GM18511 (cell line): ENCODE measurements around the gene ADAMTS3.

Source experiments
- ATAC-seq: cut with Tn5 transposase; IDR thresholded peaks from one replicate; pipeline ENCODE4 v1.9.1; 2021; ENCODE audit warnings: mild to moderate bottlenecking, moderate library complexity; ENCODE audit not compliant: unreplicated experiment

ADAMTS3 gene

DNA sequence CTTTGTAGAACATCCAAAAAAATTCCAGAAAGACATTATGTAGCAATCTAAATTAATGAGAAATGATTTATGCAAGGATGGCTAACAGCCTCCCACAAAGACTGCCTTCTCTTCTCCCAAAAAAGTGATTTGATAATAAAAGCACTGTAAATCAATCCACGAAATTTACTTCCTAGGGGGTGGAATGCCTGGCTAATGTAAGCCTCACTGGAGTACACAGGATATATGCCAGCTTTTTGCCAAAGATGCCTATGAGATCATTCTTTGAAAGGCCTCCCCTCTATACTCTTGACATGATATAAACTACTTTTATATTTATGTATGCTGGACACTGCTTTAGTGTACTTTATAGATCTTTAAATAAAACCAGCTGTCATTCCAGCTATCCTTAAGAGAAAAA, 211.1 kb downstream of the ADAMTS3 start:
- ATAC-seq = no peak

DNA sequence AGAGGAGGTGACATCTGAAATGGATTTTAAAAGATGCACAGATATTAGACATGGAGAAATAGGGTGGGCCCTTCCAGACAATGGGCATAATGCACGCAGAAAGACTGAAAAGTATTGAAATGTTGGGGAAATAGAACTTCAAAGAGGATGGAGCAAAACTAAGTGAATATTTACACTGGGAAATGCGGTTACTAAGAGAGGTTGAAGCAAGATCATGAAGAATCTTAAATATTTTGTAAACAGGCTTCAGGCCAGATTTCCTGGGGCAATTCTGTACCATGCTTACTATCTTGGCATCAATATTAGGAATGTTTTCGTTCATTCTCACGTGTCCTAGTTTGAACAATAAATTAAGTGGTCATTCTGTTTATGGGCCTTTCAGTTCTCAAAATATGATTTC, 216.3 kb downstream of the ADAMTS3 start:
- ATAC-seq = no peak

DNA sequence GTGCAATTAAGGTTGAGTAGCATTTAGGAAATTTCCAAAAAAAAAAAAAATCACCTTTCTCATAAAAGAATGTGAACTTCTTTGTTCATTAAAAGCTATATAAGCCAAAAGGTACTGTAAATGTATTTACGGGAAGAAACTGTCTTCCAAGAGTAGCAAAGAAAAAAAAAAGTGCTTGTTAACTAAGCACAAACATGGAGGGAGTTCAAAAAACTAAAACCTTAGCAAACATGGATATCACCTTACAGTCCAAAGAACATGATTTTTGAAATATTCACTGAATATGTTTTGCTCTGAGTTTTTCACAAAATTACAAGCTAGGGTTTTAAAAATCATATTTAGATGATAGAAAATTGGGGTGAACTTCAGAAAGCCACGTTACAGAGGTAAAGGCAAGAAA, 217.5 kb downstream of the ADAMTS3 start:
- ATAC-seq = no peak

DNA sequence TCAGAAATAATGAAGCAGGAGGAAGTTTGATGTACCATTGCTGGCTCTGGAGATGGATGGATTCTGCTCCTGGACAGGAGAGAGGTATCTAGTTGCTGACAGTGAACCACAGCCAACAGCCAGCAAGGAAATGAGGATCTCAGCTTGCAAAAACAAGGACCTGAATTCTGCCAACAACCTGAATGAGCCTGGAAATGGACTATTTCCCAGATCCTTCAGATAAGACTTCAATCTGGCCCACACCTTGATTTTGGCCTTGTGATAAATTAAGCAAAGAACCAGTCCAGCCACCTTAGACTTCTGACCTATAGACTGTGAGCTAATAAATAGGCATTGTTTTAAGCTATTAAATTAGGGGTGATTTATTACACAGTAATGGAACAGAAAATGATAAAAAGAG, 220.3 kb downstream of the ADAMTS3 start:
- no peak for ATAC-seq

DNA sequence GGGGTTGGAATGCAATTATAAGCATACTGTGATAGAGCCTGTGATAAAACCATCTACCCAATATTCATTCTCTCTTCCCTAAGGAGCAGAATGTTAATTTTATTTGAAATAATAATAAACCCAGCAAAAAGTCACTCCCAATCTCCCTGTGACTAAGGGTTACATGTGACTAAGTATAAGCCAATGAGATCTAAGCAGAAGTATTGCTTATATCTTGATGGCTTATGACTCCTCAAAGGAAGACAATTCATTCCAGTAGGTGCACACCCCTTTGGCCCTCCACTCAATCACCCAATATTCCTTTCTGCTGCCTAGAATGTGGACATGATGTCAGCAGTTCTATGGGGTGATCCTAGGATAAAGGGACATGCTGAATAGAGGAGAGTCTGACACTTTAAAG, 224.6 kb downstream of the ADAMTS3 start:
- ATAC-seq = no peak

DNA sequence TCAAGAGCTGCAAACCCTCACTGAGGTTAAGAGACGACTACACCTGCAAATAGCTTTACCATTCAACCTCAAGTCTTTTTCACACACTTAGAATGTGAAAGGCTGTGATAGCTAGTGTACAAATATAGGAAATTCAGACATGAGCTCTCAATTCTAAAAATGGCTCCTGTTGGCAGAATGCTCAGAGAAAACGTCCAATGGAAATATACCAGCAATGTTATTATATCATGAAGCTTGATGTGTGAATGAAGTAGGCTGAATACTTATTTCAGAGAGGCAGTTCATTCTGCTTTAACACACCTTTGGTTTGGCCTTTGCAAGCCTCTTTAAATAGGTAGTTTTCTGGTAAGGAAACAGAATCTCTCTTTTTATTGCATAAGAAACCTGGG, 227.6 kb downstream of the ADAMTS3 start:
- no peak for ATAC-seq

DNA sequence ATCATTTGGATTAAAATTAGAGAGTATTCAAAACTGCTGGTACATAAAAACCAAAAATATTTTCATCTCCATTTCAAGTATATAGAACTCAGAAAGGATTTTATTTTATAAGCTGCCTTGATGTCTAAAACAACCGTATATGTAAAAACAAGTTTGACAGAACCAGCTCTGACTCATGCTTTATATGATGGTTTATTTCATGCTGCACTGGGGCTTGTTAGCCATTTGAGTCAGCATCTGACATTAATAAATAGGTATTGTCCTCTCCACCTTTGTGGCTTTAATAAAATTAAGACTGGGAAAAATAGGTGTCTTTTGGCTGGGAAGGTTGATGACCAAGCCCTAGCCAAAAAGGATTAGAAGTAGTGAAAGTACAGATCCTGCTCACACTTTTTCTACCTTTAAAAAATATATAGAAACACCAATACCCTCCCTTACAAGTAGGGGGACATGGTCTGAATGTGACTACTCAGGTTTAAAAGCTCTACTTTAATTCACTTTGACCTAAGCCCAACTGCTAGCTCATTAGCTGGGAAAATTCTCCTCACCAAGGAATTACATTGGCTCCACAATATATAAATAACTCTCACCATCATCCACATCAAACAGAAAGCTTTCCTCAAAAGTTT, 228.1 kb downstream of the ADAMTS3 start:
- ATAC-seq = no peak

DNA sequence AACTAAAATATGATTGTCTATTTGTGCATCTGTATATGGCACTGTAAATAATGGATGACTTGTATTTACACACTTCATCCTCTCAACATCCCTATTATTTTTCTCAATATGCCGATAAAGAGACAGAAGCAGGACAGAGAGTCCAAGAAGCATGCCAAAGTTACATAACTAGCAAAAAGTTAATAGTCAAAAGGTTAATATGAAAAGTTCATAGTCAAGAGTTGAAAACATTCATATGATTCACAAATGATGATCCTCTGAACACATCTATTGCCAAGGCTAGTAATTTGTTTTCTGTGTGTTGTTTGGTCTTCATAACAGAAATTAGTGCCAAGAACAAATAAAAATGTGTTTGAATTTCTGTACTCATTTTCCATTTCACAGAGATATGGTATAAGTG, 231.0 kb downstream of the ADAMTS3 start:
- ATAC-seq = no peak

DNA sequence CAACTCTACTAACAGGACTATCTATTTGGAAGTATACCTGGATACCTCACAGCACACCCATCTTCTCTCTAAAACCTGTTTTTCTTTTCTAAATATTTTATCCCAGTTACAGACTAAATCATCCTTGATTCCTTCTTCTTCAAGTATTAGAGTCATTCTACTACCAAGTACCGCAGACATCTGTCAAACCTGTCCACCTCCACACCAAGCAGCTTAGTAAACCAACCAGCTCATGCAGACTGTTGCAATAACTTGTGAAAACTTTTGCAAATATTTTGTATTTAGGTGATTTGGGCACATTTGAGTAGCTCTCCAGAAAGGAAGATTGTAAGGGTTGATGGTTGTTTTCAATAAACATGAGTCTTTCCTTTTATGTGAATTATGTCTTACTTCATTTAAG, 238.6 kb downstream of the ADAMTS3 start:
- ATAC-seq = no peak

DNA sequence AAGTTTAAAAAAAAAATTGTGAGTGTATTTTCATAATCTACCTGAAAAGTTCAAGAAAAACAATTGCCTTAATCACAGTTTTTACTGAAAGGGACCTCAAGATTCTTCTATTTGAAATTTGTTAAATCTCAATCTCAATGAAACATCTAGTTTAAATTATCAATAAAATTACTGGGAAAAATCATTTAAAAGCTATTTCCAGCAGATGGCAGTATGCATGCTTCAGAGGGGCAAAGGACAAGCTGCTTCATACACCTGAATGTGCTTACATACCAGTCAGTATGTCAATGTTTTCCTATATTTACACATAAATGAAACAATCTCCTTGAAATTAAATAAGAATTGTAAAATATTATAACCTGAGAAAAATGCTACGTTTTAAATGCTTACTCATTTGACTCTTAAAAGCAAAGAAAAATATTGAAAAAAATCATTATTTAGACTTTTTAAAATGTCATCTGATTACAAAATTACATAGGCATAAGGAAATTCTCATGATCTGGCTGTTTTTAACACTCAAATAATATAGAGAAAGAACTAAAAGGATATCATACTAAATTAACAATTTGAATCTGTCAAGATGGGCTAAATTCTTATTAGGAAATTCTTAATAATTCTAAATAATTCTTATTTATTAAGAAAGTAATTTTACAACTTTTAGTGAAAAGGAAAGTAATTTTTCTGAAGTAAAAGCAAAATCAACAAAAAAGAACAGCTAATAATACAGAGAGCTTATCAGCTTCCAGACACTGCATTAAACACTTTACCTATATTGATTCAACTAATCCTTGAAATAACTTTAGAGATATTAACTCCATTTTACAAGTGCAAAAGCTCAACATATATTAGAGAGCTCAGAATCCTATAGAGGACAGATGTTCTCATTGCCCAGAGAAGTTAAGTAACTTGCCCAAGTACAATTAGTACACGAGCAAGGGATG, 242.1 kb downstream of the ADAMTS3 start:
- ATAC-seq = peak; percentile 54

DNA sequence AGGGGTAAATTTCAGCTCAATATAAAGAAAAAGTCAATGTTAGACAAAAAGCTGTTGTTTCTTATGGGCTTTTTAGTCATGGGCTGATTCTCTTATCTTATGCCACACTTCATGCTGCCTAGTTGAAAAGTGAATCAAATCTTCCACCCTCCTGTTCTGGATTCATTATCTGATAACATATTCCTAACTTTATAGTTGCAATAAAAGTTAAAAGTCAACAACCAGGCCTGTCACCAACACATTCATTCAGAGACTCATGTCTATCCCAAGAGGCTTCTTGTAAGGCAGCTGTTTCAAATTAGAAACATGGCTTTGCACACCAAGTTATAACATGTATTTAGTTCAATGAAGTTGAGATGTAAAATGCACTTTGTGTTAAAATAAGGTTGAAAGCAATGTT, 243.8 kb downstream of the ADAMTS3 start:
- no peak for ATAC-seq

DNA sequence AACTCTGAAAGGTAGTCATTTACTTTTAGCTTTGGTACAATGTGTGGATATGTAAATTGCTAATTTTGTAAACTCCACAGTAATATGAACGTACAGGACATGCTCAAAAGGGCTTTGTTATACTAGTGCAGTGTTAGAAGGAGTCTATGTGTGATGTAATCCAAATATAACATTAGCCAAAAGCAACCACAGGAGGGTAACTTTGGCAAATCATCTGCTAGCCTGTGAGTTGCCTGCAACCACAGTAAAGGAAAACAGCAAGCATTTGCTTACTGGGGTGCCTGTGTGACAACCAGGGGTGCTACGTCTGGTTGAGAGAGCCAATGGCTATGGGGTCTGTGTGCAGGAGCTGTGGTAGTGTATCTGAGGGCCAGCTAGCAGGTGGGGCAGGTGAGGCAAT, 245.8 kb downstream of the ADAMTS3 start:
- no peak for ATAC-seq

DNA sequence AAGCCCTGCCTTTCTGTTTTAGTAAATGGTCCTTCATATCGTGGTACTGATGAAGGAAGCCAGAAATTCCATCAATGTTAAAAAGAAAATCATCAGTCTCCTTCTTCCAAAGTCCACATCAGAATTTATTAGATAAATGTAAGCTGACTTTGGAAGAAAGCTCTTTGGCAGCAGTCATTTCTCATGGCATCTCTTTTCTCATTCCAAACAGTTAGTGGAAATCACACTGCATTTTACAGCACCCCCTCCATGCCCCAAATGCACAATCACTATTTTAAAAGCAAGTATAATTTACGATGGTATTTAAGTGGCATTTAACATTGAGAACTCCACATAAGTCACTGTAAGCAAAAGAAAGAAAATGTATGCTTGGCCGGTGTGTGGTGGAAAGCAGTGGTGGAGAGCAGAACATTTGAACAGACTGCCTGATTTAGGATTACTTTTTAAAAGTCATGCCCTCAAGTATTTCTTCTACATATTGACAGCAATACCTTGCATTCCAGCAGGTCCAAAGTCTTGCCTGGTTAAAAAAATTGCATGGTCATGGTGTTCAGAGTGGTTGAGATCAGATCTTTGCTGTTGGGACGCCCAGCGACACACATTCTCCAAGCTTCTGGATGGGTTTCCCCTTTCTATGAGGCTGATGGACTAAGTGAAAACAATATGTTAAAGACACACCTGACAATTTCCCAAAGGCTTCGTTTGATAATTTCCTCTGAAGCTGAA, 248.6 kb downstream of the ADAMTS3 start:
- ATAC-seq = no peak

DNA sequence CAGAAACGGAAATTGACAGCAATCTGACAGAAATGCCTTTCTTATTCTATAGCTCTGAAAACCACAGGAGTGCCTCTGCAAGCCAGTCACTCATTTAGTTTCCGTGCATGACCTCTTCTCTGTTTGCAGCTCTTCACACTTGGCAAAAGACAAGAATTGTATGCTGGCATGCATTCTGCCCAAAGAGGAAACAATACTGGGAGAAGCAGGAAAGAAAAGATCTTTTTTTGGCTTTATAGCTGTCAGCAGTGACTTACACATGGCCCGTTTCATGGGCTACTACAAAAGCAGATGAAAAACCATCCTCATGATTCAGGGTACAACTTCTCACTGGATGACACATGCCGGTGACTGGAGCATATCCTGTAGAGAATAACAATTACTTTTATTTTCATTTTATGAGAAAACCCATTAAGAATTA, 249.4 kb downstream of the ADAMTS3 start:
- ATAC-seq = no peak

DNA sequence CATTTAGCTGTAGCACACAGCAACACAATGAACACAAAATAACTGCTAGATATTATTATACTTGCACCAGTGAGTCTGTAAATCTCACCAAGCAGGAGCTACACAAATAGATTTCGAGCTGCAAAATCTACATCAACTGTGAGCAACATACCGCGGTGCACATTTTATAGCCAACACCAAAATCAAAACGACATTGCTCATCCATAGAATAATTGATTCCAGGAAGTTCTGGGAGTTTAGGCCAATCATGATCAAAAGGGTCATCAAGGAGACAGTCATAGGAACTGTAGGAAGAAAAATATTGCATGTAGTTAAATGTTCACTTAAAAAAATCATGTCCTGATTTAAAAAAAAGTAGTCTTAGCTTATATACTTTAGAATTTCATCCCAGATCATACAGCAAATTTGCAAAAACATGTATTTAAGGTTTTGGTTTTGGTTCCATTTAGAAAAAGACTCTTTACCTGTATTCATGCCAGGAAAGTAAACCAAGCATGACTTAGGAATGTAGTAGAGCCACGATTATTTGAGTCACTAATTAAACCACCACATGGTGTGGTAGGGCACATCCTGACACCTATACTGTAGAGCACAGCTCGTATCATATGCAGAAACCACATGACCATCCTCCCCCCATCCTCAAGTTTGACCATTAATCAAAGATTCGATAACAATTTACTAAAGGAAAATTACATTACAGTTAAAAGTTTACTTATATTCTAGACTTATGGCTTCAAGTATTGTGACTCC, 250.4 kb downstream of the ADAMTS3 start:
- no peak for ATAC-seq

DNA sequence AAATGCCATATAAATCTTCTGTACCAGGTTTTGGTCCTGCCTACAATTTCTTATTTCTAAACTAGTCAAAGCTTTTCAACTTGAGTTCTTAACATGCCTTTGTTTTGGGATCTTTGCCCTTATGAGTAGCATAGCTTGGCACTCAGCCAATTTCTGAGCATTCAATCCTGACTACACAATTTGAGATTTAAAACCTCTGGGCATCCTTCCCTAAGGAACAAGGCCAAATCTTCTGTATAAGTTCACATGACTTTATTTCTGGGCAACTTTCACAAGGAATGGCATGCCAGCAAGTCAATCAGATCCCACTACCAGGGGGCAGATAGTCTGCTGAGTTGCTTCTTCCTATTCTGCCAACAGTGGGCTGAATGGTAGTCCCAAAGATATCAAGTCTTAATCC, 254.2 kb downstream of the ADAMTS3 start:
- ATAC-seq = no peak

DNA sequence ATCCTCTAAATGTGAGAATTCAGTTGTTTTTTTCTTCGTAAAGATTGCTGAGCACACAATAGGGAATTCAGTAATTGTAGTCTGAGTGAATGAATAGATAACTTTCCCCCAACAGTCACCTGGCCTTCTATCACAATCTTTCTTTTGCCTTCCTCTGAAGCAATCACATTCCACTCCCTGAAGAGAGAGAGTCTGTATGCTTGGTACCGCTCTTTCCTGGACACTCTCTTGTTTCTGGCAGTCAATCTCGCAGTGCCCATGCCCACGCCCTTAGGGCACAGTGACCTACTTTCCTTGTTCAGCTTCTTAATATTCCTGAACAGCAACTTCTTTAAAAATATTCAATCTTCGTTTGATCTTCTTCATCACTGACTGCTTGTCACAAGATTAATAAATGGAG, 255.9 kb downstream of the ADAMTS3 start:
- no peak for ATAC-seq

DNA sequence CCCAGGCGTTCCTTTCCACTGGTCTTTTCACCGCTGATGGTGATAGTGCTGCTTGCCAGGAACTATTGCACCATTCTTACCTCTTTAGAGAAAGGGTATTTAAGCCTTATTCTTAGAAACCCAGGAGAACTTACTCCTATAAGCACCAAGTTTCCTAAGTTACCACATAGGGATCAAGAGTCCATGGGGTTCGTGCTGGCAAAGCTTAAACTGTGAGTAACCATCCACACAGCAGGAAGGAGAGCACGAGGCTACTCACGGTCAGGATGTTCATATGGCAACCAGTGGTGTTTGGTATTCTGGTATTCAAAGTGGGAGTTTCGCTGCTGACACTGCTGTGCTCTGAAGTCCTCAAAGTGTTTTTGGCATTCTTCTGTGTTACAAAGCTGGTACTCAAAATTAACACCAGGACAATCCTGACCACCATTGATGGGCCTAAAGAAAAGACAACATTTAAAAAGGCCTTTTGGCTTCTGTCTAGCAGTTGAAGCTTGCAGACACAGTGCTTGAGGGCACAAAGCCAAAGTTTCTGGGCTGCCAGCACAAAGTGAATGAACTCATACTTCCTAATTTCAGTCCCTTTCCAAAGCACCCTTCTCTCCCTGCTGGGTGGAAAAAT, 256.9 kb downstream of the ADAMTS3 start:
- ATAC-seq = peak; percentile 67

DNA sequence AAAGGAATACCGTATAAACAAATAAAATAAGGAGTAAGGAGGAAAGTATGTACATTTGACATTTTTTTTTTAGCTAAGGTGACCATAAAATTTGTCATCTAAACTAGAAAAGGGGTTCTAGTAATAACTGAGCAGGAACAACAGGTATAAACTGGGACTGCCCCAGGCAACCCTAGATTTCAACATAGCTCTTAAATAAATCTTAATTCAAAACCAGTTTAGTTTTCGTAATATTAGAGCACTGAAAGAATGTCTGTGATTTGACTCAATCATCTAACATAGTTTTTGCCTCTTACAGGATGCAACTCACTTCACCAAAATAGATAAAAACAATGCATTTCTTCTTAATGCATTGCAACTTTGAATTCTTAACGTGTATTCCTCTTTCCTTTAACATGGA, 257.7 kb downstream of the ADAMTS3 start:
- no peak for ATAC-seq

DNA sequence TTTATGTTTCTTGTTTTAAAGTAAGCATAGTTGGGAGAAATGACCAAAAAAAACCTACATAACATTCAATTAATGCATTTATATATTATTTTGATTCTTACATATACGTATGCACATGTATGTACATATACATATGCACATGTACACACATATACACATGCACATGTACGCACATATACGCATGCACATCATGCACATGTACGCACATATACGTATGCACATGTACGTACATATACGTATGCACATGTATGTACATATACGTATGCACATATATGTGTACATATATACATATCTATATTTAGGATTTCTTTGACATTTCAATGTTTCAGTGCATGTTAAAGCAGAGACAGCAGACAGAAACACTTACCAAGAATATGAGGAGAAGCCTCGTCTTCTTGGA, 263.4 kb downstream of the ADAMTS3 start:
- ATAC-seq = no peak

DNA sequence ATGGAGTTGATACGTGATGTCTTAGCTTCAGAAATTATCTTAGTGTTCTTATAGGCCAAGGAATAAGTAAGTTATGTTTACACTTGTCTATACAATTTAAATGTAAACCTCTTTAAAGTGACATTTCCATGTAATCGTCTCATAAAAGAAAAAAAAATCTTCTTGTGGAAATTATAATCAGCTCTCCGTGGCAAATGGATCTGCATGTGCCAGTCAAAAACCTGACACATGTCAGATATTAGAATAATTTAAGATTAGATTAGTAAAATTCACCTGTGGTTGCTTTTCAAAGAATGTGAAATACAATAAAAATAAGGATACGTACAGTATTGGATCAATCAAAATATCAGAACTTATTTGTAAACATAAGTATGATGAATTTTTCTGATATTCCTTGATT, 263.9 kb downstream of the ADAMTS3 start:
- ATAC-seq = no peak
